GM23338 (cell line): Measurements from ENCODE around the gene TRIO. TPM values are rescaled to one million over a fixed set of nuclear protein-coding genes. Genes with fewer than 3 reads are reported as not detected.

Source experiments
- ATAC-seq: fragments of 200-7000 bp; cut with Tn5 transposase; 3 replicates; pipeline ENCODE4 v1.9.1; 2020
- DNase-seq: peaks from one replicate; pipeline ENCODE4 v3.0.0-alpha.2; 2015; ENCODE audit warnings: low spot score
- H2AFZ ChIP-seq: fragments of 200-600 bp; sonication (generic); 2 replicates; pipeline ENCODE4 v1.8.0; 2016; ENCODE audit warnings: antibody characterized with exemption, mild to moderate bottlenecking, moderate library complexity
- H3F3A ChIP-seq: fragments of 200-600 bp; sonication (generic); replicated peaks from 2 replicates; pipeline ENCODE4 v1.8.0; 2017; ENCODE audit warnings: antibody characterized with exemption, mixed run types, low read depth
- H3K27ac ChIP-seq: fragments of 200-600 bp; sonication (generic); 2 replicates; pipeline ENCODE4 v1.6.1; 2016; ENCODE audit warnings: low read depth
- H3K27me3 ChIP-seq: fragments of 200-600 bp; sonication (generic); 2 replicates; pipeline ENCODE4 v1.8.0; 2016; ENCODE audit warnings: mild to moderate bottlenecking, mixed run types, moderate library complexity; ENCODE audit not compliant: insufficient read depth
- H3K36me3 ChIP-seq: fragments of 200-600 bp; sonication (generic); 2 replicates; pipeline ENCODE4 v1.8.0; 2016; ENCODE audit warnings: mild to moderate bottlenecking; ENCODE audit not compliant: insufficient read depth
- H3K4me1 ChIP-seq: fragments of 200-600 bp; sonication (generic); 2 replicates; pipeline ENCODE4 v1.8.0; 2016; ENCODE audit warnings: mild to moderate bottlenecking, moderate library complexity; ENCODE audit not compliant: insufficient read depth
- H3K4me2 ChIP-seq: fragments of 200-600 bp; sonication (generic); 2 replicates; pipeline ENCODE4 v1.7.1; 2017; ENCODE audit warnings: mixed run types
- H3K4me3 ChIP-seq: fragments of 200-600 bp; sonication (generic); 2 replicates; pipeline ENCODE4 v1.6.1; 2016; ENCODE audit warnings: mixed run types
- H3K79me2 ChIP-seq: fragments of 200-600 bp; sonication (generic); replicated peaks from 2 replicates; pipeline ENCODE4 v1.8.0; 2017; ENCODE audit warnings: mild to moderate bottlenecking; ENCODE audit not compliant: insufficient read depth
- H3K9me2 ChIP-seq: fragments of 200-600 bp; sonication (generic); 2 replicates; pipeline ENCODE4 v1.8.0; 2017; ENCODE audit not compliant: insufficient read depth
- H4K20me1 ChIP-seq: fragments of 200-600 bp; sonication (generic); replicated peaks from 2 replicates; pipeline ENCODE4 v1.8.0; 2017; ENCODE audit warnings: mild to moderate bottlenecking; ENCODE audit not compliant: insufficient read depth
- H3K27ac Mint-ChIP-seq: 2 replicates; pipeline ENCODE4 v1.8.0; 2020; ENCODE audit warnings: inconsistent platforms, mild to moderate bottlenecking, moderate library complexity, mixed read lengths
- H3K27me3 Mint-ChIP-seq: 3 replicates; pipeline ENCODE4 v1.8.0; 2022; ENCODE audit warnings: low read depth, mild to moderate bottlenecking, moderate library complexity, mixed read lengths, inconsistent platforms; ENCODE audit not compliant: insufficient read depth, poor library complexity
- H3K36me3 Mint-ChIP-seq: 3 replicates; pipeline ENCODE4 v1.8.0; 2021; ENCODE audit warnings: low read depth, mild to moderate bottlenecking, inconsistent platforms, moderate library complexity, mixed read lengths
- H3K4me1 Mint-ChIP-seq: 3 replicates; pipeline ENCODE4 v1.8.0; 2020; ENCODE audit warnings: mild to moderate bottlenecking, inconsistent platforms, mixed read lengths
- H3K4me3 Mint-ChIP-seq: 3 replicates; pipeline ENCODE4 v1.8.0; 2021; ENCODE audit warnings: moderate library complexity, mild to moderate bottlenecking, inconsistent platforms, mixed read lengths
- H3K9me3 Mint-ChIP-seq: 3 replicates; pipeline ENCODE4 v1.8.0; 2020; ENCODE audit warnings: moderate library complexity, mild to moderate bottlenecking, inconsistent platforms, mixed read lengths
- CREB1 ChIP-seq: fragments of 250-450 bp; sonication (Bioruptor Pico); IDR thresholded peaks from 2 replicates; pipeline ENCODE4 v1.5.0; 2020; ENCODE audit warnings: low read depth, mild to moderate bottlenecking, moderate library complexity
- EZH2 ChIP-seq: fragments of 200-600 bp; sonication (generic); IDR thresholded peaks from one replicate; pipeline ENCODE4 v1.8.0; 2017; ENCODE audit warnings: antibody characterized with exemption, mild to moderate bottlenecking, low read depth; ENCODE audit not compliant: unreplicated experiment
- EZH2phosphoT487 ChIP-seq: fragments of 200-600 bp; sonication (generic); IDR thresholded peaks from one replicate; pipeline ENCODE4 v1.8.1; 2018; ENCODE audit warnings: antibody characterized with exemption; ENCODE audit not compliant: unreplicated experiment
- JUNB ChIP-seq: IDR thresholded peaks from one replicate; pipeline ENCODE4 v1.6.1; 2016; ENCODE audit warnings: antibody characterized with exemption; ENCODE audit not compliant: unreplicated experiment
- NANOG ChIP-seq: IDR thresholded peaks from 2 replicates; pipeline ENCODE4 v1.6.1; 2016; ENCODE audit warnings: antibody characterized with exemption, borderline replicate concordance
- POLR2AphosphoS5 ChIP-seq: IDR thresholded peaks from 2 replicates; pipeline ENCODE4 v1.6.1; 2016; ENCODE audit warnings: antibody characterized with exemption, low read depth
- STAT1 ChIP-seq: IDR thresholded peaks from one replicate; pipeline ENCODE4 v1.6.1; 2016; ENCODE audit warnings: antibody characterized with exemption; ENCODE audit not compliant: unreplicated experiment
- ZNF114 ChIP-seq: fragments of 250-450 bp; sonication (Bioruptor Pico); IDR thresholded peaks from 2 replicates; pipeline ENCODE4 v1.5.0; 2020; ENCODE audit warnings: mild to moderate bottlenecking, moderate library complexity
- ZNF331 ChIP-seq: fragments of 250-450 bp; sonication (Bioruptor Pico); IDR thresholded peaks from 2 replicates; pipeline ENCODE4 v1.5.0; 2020; ENCODE audit warnings: low read depth, mild to moderate bottlenecking, moderate library complexity
- polyA plus RNA-seq: library from polyadenylated mRNA; unstranded; fragments of >200 nt; fragmentation: Nextera tagmentation; extraction: Ambion mirVana; gene quantifications from 2 replicates; pipeline ENCODE4 v1.2.1, GENCODE V29; 2016
- total RNA-seq: library from RNA; depleted of rRNA; stranded (reverse); fragments of >200 nt; shearing (Covaris generic); gene quantifications from 2 replicates; pipeline ENCODE4 v1.2.3, GENCODE V29; 2014
- TF ChIP-seq, protein P1 (sequence below): IDR thresholded peaks from 2 replicates; pipeline ENCODE4 v1.6.1; 2016; ENCODE audit warnings: antibody characterized with exemption
- TF ChIP-seq, protein P2 (sequence below): fragments of 250-450 bp; sonication (Bioruptor Pico); IDR thresholded peaks from 2 replicates; pipeline ENCODE4 v1.5.0; 2020; ENCODE audit warnings: mild to moderate bottlenecking, moderate library complexity
- TF ChIP-seq, protein P3 (sequence below), 2 experiments: fragments of 200-600 bp in 1 of 2; sonication (generic) in 1 of 2; conservative IDR thresholded peaks; 2 replicates each; pipeline versions ENCODE4 v1.5.1 to v1.6.1; 2016 to 2017; ENCODE audit warnings: antibody characterized with exemption in 2 of 2, low read depth in 2 of 2, mild to moderate bottlenecking in 2 of 2, moderate library complexity in 1 of 2
- TF ChIP-seq, protein P4 (sequence below): IDR thresholded peaks from one replicate; pipeline ENCODE4 v1.6.1; 2018; ENCODE audit warnings: antibody characterized with exemption; ENCODE audit not compliant: unreplicated experiment

The TRIO gene
- total and polyA plus RNA-seq, 2 experiments from 2014 or later, result 13.8 to 113 TPM

- no peak overlapping the region for H2AFZ ChIP-seq
- H3K36me3 ChIP-seq, result peaks cover 12% of the 10 kb centered on the region; the same call in 1 of the 2 replicates
- H3K27ac ChIP-seq, result peak overlapping the region; percentile 78
- no peaks in the 10 kb centered on the region for H3F3A ChIP-seq
- H3K4me3 ChIP-seq, result no peak overlapping the region
- H3K79me2 ChIP-seq, result 0 out of 2 replicates have a peak, but pooled peaks cover 11% of the 10 kb centered on the region
- no peak overlapping the region for H3K4me2 ChIP-seq
- no peaks in the 10 kb centered on the region for H3K9me2 ChIP-seq
- H3K4me1 ChIP-seq, result peaks cover 8% of the 10 kb centered on the region; the same call in 1 of the 2 replicates
- peaks cover 3% of the 10 kb centered on the region; the same call in 1 of the 2 replicates for H4K20me1 ChIP-seq
- H3K4me3 Mint-ChIP-seq, result no peak overlapping the region
- no peaks in the 10 kb centered on the region for H3K27me3 ChIP-seq
- no peak for ATAC-seq
- peaks cover 21% of the 10 kb centered on the region for H3K36me3 Mint-ChIP-seq
- peaks cover 8% of the 10 kb centered on the region for H3K27me3 Mint-ChIP-seq
- no peaks in the 10 kb centered on the region for H3K9me3 Mint-ChIP-seq
- H3K27ac Mint-ChIP-seq, result peak overlapping the region; percentile 28
- TF ChIP-seq POLR2AphosphoS5 (no peak), STAT1 (no peak), NANOG (no peak), ZNF114 (CRISPR knock-in tag) (no peak), EZH2phosphoT487 (no peak), JUNB (no peak), EZH2 (no peak), ZNF331 (CRISPR knock-in tag) (no peak), CREB1 (no peak)
- TF ChIP-seq, protein P1, sequence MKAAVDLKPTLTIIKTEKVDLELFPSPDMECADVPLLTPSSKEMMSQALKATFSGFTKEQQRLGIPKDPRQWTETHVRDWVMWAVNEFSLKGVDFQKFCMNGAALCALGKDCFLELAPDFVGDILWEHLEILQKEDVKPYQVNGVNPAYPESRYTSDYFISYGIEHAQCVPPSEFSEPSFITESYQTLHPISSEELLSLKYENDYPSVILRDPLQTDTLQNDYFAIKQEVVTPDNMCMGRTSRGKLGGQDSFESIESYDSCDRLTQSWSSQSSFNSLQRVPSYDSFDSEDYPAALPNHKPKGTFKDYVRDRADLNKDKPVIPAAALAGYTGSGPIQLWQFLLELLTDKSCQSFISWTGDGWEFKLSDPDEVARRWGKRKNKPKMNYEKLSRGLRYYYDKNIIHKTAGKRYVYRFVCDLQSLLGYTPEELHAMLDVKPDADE, result no peak
- TF ChIP-seq, protein P2, sequence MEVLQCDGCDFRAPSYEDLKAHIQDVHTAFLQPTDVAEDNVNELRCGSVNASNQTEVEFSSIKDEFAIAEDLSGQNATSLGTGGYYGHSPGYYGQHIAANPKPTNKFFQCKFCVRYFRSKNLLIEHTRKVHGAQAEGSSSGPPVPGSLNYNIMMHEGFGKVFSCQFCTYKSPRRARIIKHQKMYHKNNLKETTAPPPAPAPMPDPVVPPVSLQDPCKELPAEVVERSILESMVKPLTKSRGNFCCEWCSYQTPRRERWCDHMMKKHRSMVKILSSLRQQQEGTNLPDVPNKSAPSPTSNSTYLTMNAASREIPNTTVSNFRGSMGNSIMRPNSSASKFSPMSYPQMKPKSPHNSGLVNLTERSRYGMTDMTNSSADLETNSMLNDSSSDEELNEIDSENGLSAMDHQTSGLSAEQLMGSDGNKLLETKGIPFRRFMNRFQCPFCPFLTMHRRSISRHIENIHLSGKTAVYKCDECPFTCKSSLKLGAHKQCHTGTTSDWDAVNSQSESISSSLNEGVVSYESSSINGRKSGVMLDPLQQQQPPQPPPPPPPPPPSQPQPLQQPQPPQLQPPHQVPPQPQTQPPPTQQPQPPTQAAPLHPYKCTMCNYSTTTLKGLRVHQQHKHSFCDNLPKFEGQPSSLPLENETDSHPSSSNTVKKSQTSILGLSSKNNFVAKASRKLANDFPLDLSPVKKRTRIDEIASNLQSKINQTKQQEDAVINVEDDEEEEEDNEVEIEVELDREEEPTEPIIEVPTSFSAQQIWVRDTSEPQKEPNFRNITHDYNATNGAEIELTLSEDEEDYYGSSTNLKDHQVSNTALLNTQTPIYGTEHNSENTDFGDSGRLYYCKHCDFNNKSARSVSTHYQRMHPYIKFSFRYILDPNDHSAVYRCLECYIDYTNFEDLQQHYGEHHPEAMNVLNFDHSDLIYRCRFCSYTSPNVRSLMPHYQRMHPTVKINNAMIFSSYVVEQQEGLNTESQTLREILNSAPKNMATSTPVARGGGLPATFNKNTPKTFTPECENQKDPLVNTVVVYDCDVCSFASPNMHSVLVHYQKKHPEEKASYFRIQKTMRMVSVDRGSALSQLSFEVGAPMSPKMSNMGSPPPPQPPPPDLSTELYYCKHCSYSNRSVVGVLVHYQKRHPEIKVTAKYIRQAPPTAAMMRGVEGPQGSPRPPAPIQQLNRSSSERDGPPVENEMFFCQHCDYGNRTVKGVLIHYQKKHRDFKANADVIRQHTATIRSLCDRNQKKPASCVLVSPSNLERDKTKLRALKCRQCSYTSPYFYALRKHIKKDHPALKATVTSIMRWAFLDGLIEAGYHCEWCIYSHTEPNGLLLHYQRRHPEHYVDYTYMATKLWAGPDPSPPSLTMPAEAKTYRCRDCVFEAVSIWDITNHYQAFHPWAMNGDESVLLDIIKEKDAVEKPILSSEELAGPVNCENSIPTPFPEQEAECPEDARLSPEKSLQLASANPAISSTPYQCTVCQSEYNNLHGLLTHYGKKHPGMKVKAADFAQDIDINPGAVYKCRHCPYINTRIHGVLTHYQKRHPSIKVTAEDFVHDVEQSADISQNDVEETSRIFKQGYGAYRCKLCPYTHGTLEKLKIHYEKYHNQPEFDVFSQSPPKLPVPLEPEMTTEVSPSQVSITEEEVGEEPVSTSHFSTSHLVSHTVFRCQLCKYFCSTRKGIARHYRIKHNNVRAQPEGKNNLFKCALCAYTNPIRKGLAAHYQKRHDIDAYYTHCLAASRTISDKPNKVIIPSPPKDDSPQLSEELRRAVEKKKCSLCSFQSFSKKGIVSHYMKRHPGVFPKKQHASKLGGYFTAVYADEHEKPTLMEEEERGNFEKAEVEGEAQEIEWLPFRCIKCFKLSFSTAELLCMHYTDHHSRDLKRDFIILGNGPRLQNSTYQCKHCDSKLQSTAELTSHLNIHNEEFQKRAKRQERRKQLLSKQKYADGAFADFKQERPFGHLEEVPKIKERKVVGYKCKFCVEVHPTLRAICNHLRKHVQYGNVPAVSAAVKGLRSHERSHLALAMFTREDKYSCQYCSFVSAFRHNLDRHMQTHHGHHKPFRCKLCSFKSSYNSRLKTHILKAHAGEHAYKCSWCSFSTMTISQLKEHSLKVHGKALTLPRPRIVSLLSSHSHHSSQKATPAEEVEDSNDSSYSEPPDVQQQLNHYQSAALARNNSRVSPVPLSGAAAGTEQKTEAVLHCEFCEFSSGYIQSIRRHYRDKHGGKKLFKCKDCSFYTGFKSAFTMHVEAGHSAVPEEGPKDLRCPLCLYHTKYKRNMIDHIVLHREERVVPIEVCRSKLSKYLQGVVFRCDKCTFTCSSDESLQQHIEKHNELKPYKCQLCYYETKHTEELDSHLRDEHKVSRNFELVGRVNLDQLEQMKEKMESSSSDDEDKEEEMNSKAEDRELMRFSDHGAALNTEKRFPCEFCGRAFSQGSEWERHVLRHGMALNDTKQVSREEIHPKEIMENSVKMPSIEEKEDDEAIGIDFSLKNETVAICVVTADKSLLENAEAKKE (CRISPR knock-in tag), result no peak
- TF ChIP-seq, protein P3, sequence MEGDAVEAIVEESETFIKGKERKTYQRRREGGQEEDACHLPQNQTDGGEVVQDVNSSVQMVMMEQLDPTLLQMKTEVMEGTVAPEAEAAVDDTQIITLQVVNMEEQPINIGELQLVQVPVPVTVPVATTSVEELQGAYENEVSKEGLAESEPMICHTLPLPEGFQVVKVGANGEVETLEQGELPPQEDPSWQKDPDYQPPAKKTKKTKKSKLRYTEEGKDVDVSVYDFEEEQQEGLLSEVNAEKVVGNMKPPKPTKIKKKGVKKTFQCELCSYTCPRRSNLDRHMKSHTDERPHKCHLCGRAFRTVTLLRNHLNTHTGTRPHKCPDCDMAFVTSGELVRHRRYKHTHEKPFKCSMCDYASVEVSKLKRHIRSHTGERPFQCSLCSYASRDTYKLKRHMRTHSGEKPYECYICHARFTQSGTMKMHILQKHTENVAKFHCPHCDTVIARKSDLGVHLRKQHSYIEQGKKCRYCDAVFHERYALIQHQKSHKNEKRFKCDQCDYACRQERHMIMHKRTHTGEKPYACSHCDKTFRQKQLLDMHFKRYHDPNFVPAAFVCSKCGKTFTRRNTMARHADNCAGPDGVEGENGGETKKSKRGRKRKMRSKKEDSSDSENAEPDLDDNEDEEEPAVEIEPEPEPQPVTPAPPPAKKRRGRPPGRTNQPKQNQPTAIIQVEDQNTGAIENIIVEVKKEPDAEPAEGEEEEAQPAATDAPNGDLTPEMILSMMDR (conservative IDR thresholded peaks at IDR 0.05; ENCODE audit: low read depth in 2 of 2), result no peak
- TF ChIP-seq, protein P4, sequence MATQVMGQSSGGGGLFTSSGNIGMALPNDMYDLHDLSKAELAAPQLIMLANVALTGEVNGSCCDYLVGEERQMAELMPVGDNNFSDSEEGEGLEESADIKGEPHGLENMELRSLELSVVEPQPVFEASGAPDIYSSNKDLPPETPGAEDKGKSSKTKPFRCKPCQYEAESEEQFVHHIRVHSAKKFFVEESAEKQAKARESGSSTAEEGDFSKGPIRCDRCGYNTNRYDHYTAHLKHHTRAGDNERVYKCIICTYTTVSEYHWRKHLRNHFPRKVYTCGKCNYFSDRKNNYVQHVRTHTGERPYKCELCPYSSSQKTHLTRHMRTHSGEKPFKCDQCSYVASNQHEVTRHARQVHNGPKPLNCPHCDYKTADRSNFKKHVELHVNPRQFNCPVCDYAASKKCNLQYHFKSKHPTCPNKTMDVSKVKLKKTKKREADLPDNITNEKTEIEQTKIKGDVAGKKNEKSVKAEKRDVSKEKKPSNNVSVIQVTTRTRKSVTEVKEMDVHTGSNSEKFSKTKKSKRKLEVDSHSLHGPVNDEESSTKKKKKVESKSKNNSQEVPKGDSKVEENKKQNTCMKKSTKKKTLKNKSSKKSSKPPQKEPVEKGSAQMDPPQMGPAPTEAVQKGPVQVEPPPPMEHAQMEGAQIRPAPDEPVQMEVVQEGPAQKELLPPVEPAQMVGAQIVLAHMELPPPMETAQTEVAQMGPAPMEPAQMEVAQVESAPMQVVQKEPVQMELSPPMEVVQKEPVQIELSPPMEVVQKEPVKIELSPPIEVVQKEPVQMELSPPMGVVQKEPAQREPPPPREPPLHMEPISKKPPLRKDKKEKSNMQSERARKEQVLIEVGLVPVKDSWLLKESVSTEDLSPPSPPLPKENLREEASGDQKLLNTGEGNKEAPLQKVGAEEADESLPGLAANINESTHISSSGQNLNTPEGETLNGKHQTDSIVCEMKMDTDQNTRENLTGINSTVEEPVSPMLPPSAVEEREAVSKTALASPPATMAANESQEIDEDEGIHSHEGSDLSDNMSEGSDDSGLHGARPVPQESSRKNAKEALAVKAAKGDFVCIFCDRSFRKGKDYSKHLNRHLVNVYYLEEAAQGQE, result no peak
- no peak for DNase-seq
- H3K4me1 Mint-ChIP-seq, result peaks cover 8% of the 10 kb centered on the region; the same call in 2 of the 3 replicates
Measured at GRCh38 chr5:14295610-14296009, 152.5 kb downstream of the TRIO start.
